ENCODE data around the gene KAZALD1. TPM values are rescaled to one million over a fixed set of nuclear protein-coding genes. Genes with fewer than 3 reads are reported as not detected.

KAZALD1 gene, protein sequence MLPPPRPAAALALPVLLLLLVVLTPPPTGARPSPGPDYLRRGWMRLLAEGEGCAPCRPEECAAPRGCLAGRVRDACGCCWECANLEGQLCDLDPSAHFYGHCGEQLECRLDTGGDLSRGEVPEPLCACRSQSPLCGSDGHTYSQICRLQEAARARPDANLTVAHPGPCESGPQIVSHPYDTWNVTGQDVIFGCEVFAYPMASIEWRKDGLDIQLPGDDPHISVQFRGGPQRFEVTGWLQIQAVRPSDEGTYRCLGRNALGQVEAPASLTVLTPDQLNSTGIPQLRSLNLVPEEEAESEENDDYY
- total RNA-seq = 1.1 TPM in 2 replicates

DNA sequence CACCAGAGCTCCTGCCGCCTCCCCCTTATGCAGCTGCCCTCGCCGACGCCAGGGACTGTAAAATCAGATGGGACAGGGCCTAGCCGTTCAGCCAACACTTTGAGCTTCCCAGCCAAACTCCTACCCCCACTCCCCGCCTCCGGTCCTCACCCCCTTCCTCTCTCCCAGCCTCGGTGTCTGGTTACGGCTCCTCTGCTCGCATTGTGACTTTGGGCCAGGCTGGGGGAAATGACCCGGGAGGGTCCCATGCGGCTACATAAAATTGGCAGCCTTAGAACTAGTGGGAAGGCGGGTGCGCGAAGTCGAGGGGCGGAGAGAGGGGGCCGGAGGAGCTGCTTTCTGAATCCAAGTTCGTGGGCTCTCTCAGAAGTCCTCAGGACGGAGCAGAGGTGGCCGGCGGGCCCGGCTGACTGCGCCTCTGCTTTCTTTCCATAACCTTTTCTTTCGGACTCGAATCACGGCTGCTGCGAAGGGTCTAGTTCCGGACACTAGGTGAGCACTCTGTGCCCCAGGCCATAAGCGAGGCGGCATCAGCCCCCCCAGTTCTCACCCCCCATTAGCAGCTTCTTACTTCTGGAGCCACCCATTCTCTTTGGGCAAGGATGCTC lies at the start of gene KAZALD1:
KAZALD1 (plus strand) TSS at position 366 of the 608 bp plus-strand sequence. CDS start 604 bp downstream, outside the sequence.
- no peak for DNase-seq (ENCODE audit: low read depth, low spot score)

DNA sequence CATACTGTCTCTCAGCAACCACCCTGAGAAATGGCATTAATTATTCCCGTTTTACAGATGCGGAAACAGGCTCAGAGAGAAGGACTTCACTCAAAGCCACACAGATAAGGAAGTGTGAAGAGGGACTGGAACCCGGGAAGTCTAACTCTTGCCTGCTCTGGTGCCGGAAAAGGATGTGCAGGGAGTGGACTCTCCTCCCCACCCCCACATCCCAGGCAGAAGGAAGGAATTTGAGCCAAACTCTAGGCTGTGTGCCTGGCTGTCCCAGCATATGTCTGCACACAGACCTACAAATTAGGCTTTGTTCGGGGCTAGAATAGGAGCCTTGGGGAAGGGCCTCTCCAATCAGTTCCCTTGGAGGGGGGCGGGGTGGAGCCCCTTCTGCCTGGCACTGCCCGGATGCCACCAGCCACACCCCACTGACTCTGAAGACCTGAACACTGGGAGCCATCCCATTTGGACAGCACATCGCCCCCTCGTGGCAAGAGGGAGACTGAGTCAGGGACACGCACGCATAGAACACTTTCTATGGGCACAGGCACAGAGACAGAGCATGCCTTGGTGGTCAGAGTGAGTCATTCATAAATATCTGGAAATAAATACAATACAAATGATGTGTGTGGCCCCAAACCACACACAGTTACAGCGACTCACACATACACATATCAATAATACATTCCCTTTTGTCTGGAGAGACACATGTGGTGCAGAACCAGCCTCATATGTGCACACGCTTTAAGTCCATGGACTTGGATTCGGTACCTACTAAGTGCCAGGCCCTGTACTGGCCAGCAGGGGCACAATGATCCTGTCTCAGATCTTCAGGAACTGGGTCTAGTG lies 49.0 kb upstream of the KAZALD1 start:
- DNase-seq (ENCODE audit: low read depth, low spot score) = peak; percentile 80

DNA sequence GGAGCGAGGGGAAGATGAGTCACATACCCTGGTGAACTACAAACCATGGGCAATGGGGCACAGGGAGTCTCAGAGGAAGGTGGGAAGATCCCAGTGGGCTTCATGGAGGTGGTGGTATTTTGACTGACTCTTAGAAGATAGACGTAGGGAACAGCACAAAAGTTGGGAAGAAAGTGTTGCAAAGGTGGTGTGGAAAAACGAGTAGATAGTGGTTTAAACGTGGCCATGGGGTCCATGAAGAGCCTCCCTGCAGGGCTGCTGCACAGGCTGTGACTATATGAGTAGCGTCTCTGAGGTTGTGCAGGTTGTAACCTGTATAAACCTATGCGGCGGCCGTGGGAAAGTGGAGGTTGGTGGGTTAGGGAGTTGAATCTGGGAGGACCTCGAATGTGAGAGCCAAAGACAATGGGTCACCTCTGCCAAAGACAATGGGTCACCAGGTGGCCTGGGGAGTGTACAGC lies 48.4 kb upstream of the KAZALD1 start:
- no peak for DNase-seq (ENCODE audit: low read depth, low spot score)

DNA sequence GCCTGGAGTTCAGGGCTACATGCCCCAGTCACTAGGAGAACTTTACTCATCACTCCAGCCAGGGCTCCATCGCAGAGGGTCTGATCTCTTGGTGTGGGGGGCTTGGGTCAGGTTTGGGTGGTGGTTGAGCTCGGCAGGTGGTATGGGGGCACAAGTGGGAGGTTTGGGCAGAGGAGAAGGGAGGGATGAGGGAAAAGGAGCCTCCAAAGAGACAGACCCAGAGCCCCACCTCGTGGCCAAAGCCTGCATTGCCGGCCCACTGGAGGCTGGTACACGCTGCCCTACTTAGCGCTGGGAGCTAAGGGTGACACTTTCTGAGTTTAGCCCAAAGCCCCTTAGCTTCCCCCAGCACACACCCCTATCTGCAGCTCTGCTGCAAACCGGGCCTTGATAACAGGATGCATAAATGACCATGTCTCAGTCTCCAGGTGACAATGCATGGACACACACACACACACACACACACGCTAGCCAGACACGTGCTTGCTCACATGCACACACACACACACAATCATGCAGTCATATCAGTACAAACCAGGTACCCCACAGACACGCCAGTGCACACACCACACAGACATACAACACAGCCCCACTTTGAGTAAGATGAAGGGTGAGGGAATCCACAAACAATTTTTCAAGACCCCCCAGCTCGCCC lies 47.4 kb upstream of the KAZALD1 start:
- DNase-seq (ENCODE audit: low read depth, low spot score) = no peak

DNA sequence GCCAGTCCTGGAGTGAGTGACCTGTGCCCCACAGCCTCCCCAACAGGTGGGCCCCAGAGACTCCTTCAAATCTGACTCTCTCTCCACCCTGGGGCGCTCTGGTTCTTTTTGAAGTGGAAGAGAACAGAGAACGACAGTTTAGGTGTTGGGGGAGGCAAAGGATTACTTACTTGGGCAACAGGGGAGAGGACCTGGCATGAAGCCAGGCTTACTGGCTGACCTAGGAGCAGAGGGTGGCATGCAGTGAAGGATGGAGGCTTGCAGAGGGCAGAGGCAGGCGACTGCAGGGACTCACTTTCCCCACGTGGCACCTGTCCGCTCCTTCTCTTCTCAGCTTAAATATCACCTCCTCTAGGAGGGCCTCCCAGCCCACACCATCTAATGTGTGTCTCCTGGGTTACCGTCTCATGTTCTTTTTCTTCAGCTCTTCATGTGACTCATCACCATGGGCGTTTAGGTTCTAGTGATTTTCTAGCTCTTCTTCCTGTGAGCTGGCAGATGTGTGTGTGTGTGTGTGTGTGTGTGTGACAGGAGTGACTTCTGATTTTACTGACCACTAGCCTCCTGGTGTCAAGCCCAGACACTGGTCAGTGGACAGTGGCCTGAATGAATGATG lies 46.7 kb upstream of the KAZALD1 start:
- no peak for DNase-seq (ENCODE audit: low read depth, low spot score)

DNA sequence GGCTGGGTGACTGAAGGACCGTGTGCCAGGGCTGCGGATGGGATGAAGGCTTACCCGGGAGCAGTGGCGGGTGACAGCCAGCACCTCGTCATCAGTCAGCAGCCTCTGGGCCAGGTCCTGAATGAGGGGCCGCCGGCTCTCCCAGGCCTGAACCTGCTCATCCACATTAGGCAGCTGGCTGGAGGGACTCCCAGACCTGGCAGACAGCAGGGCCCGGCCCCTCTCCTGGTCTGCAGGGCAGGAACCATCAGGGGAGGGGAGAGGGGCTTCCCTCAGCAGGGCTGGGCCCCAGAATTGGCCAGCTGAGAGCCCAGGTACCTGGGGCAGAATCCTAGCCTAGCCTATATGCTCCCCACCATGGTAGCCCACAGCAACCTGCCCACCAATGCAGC lies 46.2 kb upstream of the KAZALD1 start:
- DNase-seq (ENCODE audit: low read depth, low spot score) = no peak

DNA sequence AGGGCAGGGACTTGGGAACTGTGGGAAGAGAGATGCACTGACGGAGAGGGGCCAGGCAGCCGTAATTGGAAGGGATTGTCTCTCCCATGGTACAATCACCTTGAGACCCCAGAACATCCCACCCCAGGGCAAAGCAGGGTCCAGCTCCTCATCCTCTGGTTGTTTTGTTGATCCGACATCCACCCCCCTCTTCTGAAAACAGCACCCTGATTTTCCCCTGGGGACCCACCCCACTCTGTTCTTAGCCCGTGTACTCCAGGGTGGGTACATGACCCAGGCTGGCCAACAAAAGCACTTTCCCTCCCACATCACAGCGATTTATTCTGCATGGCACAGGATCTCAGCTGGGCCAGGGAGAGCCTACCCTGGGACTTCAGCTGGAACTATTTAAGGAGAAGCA lies 45.0 kb upstream of the KAZALD1 start:
- no peak for DNase-seq (ENCODE audit: low read depth, low spot score)

DNA sequence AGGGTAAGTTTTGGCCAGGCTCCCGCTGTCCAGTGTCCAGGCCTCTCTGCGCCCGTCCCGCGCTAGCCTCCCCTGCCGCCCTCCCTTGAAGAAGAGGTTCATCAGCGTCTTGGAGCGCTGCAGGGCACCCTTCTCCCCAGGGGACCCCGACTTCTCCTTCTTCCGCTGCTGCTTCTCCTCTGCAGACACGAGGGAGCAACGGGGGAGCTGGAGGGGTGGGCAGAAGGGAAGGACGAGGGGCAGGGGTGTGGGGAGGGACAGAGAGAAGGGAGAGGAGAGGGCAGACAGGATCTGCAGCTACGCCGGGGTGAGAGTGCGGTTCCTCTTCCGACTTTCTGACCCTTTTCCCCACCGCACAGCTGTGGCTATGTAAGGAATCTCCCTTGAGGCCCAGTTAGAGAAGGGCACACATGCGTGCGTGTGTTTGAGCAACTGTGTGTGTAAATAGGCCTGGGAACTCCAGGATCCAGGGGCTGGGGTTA lies 43.6 kb upstream of the KAZALD1 start:
- DNase-seq (ENCODE audit: low read depth, low spot score) = no peak

DNA sequence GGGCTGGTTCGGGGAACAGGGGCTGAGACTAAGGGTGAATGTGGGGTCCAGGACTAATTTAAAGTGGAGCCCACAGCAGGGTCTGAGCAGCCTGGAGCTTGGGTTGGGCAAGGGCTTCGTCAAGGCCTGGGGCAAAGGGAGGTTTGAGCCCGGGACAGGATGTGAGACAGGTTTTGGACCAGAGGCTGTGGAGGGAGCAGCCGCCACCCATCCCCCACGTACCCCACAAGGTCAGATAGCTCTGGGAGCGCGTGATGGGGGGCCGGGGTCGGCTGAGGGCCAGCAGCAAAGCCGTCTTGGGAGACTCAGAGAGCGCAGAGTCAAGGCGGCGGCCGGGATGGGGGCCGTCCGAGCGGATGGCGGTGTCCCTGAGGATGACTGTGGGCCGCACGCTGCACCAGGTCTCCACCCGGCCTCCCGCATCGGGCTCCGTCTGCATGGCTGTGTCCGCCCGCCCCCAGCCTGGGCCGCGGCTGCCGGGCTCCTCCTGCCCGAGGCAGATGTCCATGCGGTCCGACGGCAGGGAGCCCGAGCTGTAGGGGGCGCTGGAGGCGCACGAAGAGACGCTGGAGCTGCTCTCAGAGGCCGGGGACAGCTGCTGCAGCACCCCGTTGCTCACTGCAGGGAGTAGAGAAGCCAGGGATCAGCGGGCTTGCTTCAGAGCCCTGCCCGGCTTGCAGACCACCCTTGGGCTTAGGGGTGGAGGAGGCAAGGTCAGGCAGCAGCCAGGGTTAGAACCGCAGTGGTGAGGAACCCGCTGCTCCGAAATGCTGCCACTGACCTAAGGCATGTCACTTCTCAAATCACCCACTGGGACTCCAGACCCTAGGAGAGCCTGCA lies 43.0 kb upstream of the KAZALD1 start:
- no peak for DNase-seq (ENCODE audit: low read depth, low spot score)

DNA sequence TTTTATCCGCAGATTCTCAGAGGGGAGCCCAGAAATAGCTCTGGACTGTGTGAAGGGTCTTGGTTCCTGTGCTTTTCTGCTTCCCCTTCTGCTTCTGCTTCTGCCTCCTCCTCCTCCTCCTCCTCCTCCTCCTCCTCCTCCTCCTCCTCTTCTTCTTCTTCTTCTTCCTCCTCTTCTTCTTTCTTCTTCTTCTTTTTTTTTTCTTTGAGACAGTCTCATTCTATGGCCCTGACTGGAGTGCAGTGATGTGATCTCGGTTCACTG lies 42.4 kb upstream of the KAZALD1 start:
- DNase-seq (ENCODE audit: low read depth, low spot score) = no peak

DNA sequence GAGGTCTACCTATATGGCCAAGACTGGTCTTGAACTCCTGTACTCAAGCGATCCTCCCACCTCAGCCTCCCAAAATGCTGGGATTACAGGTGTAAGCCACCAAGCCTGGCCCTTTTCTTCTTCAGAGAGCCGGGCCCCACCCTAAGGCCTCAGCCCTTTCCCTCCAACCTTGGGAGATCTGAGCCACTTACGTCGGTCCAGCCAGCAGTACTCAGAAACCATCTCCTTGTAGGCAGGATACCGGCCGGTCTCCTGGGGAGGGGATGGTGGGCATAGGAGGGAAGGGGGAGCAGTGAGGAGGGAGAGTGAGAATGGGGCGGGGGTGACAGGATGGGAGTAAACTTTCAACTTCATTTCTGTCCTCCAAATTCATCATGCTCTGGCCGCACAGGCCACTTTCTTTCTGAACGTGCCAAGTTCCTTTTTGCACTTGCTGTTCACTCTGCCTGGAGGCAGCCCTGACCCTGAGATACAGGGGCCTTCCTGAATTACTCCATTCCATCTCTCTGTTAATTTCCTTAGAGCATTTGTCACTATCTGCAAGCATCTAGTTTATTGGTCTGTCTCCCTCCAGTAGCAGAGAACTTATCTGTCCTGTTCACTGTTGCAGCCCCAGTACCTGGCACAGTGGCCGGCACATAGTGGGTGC lies 41.2 kb upstream of the KAZALD1 start:
- DNase-seq (ENCODE audit: low read depth, low spot score) = no peak

DNA sequence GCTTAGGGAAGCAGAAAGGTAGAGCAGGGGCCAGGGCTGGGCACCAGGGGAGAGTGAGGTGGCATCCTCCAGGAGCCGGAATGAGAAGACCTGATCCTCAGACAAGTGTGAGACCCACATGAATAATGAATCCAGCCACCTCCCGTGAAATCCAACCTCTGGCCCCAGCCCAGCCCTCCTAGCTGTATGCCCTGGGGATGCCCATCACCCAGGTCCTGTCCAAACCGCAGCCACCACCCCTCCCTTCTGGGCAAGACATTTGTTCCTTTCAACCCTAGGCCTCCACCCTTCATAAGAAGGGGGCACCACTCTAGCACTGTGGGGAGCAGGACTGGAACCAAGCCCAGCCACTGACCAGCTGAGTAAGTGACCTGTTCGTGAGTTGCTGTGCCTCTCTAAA lies 40.5 kb upstream of the KAZALD1 start:
- no peak for DNase-seq (ENCODE audit: low read depth, low spot score)

DNA sequence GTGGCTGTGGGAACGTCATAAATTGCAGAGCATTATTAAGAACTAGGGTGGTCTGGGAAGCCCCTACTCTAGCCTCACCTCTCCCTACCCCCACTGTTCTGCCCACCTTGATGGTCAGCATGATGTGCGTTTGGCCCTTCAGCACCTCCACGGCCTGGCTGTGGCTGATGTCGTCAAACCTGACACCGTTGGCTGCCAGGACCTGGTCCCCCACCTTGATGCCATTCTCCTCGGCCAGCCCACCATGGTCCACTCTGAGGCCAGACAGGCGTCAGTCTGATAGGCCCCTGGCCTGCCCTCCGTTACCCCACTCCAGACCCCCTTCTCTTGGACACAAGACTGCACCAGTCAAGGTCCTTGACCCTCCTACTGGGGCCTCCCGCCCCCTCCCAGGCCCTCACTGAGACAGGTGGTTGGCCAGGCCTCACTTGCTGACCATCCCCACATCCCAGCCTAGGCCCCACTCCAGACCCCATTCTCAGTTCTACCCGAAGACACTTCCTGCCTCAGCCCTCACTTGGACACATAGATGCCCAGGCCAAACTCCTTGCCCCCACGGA lies 40.0 kb upstream of the KAZALD1 start:
- no peak for DNase-seq (ENCODE audit: low read depth, low spot score)

DNA sequence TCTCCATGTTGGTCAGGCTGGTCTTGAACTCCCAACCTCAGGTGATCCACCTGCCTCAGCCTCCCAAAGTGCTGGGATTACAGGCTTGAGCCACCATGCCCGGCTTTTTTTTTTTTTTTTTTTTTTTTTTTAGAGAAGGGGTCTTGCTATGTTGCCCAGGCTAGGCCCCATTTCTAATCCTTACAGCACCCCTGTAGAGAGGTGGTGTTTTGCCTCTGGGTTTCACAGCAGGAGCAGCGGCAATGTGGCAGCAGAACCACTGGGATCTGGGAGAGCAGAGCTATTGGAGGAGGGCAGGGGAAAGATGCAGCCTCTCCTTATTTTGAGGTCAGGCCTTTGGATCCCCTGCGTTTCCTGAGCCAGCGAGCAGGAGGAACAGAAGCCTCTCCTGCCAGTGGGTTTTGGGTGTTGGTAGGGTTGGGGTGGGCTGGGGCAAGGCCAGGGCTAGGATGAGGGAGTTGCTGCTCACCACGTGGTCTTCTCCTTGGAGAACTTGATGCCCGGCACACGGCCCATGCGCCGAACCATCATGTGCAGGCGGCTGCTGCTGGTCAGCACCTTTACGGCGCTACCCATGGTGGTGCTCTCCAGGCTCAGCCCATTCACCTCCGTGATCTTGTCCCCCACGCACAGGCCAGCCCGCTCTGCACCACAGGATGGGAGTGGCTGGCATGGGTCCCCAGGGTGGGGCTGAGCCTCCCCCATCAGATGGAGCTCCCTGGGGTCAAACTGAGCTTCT lies 38.7 kb upstream of the KAZALD1 start:
- no peak for DNase-seq (ENCODE audit: low read depth, low spot score)

DNA sequence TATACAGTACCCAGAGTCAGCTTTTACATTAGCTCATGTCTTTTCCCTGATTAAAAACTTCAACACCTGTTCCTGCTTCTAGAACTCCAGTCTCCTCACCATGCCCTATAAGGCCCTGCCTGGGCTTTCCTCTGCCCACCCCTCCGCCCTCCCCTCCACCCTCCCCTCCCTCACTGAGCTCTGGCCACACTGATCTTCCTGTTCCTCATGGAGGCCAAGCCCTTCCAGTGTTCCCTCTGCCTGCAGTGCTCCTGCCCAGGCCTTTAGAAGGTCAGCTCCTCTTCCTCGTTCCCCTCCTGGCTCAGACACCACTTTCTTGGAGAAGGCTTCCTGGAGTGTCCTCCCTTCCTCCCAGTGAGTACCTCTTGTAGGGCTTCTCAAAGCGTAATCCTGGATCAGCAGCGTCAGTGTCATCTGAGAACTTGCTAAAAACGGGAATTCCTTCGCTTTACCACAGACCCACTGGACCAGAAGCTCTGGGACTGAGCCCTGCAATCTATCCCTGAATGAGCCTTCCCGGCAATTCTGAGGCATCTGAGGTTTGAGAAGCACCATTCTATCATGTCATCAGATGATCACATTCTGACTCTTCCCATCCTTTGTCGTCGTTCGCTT lies 34.6 kb upstream of the KAZALD1 start:
- DNase-seq (ENCODE audit: low read depth, low spot score) = no peak

DNA sequence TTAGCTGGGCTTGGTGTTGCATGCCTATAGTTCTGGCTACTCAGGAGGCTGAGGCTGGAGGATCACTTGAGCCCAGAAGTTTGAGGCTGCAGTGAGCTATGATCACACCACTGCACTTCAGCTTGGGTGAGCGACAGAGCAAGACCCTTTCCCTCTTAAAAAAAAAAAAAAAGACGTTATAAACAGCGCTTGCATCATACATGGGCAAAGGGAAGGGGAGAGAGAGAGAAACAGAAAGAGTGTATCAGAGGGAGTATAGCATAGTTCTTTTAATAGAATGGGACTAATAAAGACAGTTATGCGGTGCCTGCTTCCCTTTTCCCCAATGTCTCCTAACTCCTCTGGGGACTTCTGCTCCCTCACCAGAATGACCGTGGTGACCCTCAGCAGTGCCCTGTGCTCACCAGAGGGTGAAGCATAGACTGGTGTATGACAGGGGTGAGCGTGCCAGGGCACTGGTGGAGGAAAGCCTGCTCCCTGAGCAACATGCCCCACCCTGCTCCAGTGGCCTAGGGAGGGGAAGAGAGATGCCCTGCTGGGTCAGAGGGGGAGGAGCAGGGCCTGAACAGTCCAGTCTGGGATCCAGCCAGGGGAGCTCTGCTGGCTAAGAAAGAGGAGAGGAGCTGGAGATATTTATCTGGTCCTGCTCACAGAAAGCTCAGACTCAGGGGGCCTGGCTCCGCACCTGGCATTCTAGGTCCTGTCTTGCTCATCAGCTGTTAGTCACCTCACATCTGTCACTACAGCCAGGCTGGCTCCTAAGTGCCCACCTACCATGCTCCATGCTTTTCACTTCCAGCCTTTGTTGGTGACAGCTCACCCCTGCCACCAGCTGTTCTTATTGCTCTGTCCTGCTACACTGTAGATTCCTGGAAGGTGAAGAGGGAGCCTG lies 33.1 kb upstream of the KAZALD1 start:
- no peak for DNase-seq (ENCODE audit: low read depth, low spot score)

DNA sequence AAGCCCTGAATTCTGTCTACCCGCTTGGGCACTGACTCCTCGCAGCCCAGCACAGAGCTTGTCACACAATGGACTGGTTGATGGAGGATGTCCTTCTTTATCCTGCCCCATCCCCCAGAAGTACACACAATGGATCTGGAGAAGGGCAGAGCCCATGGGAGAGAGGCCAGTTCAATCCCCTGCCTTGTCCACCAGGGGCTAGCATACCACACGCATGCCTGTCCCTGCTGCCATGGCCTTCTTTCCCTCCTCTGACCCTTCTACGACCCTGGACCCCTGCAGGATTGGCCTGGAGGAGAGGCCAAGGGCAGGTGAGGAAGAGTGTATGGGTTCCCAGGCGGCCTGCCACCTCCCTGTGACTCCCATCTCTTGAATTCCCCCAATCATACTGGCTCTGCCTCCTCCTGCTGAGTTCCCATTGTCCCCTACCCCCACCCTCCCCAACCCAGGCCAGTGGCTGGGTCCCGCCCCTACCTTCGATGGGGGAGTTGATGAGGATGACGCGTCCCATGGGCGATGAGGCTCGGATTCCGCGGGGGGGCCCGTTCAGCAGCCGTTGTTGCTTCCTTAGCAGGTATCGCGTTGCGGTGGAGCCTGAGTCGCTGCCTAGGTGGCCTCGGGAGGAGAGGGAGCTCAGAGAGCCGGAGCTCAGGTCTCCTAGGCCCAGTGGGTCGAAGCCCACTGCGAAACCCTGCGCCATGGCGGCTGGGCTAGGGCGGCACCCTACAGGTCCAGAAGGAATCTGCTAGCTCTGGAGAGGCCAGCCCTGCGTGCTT lies 32.1 kb upstream of the KAZALD1 start:
- DNase-seq (ENCODE audit: low read depth, low spot score) = no peak

Measured in pulmonary artery endothelial cell (primary cell).